Ovary (tissue), 3 donors: ENCODE measurements around the gene ISCA1.

Source experiments
- CTCF ChIP-seq, 3 donors: fragments of 450-650 bp in 2 of 3; fragments of 200-600 bp in 1 of 3; IDR thresholded peaks; one replicate each; pipeline versions ENCODE4 v1.5.1 to v1.8.0; 2016 to 2022; ENCODE audit warnings: antibody characterized with exemption in 3 of 3, mild to moderate bottlenecking in 1 of 3
- EP300 ChIP-seq: sonication (generic); formaldehyde crosslinking; IDR thresholded peaks from one replicate; pipeline ENCODE4 v1.6.1; 2017; ENCODE audit warnings: antibody characterized with exemption
- POLR2A ChIP-seq: fragments of 450-650 bp; IDR thresholded peaks from one replicate; pipeline ENCODE4 v1.6.1; 2017; ENCODE audit warnings: antibody characterized with exemption, mild to moderate bottlenecking, moderate library complexity
- donor health status: DM: no; HTN: no; CAD: no.

- TF ChIP-seq POLR2A = no peak
- no peak for TF ChIP-seq CTCF (IDR thresholded peaks at IDR 0.05)
- no peak for TF ChIP-seq EP300
These were observed 28.8 kb downstream of the ISCA1 start for GRCh38 chr9:86253577-86253976.
